Stimulated activated CD8-positive, alpha-beta memory T cell treated with anti-CD3 and anti-CD28 coated beads, Interleukin-7, amount 100 ng/mL, for 48 hours (primary cell): Measurements from ENCODE around the gene PLCH1.

ENCODE experiments used
- DNase-seq, 2 donors: peaks; one replicate each; pipeline ENCODE4 v3.0.0-alpha.2; 2020; ENCODE audit warnings: low read depth in 1 of 2; ENCODE audit errors: extremely low read depth in 1 of 2

The PLCH1 gene, protein sequence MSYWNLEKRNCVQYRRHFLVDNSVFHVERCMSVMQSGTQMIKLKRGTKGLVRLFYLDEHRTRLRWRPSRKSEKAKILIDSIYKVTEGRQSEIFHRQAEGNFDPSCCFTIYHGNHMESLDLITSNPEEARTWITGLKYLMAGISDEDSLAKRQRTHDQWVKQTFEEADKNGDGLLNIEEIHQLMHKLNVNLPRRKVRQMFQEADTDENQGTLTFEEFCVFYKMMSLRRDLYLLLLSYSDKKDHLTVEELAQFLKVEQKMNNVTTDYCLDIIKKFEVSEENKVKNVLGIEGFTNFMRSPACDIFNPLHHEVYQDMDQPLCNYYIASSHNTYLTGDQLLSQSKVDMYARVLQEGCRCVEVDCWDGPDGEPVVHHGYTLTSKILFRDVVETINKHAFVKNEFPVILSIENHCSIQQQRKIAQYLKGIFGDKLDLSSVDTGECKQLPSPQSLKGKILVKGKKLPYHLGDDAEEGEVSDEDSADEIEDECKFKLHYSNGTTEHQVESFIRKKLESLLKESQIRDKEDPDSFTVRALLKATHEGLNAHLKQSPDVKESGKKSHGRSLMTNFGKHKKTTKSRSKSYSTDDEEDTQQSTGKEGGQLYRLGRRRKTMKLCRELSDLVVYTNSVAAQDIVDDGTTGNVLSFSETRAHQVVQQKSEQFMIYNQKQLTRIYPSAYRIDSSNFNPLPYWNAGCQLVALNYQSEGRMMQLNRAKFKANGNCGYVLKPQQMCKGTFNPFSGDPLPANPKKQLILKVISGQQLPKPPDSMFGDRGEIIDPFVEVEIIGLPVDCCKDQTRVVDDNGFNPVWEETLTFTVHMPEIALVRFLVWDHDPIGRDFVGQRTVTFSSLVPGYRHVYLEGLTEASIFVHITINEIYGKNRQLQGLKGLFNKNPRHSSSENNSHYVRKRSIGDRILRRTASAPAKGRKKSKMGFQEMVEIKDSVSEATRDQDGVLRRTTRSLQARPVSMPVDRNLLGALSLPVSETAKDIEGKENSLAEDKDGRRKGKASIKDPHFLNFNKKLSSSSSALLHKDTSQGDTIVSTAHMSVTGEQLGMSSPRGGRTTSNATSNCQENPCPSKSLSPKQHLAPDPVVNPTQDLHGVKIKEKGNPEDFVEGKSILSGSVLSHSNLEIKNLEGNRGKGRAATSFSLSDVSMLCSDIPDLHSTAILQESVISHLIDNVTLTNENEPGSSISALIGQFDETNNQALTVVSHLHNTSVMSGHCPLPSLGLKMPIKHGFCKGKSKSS (N-terminal part only)

DNA sequence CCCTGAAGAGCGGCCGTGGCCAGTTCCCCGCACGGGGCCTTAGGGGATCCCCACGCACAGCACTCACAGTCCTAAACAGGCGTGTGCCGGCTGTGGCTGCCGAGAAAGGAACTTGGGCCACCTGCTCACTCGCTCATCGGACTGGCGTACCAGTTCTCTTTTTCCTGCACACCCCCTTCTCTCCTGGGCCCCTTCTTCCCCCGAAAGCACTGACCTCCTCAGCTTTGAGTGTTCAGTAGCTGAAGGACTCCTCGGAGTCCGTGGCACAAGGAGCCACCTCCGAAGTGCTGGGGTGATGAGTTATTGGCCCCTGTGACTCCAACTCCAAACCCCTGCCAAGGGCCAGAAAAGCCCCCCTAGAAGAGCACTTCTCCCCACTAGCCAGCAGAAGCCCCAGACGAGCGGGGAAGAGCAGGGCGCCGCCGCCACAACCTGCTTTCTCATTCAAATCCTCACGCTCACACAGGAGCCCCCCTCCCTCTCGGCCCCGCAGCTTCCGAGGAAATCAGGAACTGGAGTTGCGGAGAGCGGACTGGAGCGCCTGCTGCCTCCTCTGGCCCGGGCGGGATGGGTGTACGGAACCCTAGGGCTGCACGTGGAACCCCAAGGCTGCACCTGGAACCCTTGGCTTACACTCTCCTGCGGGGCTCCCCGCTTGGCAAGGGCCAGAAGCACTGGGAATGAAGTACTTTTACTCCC, at the start of gene PLCH1:
TSS of gene PLCH1 (minus strand) at position 446 of the 699 bp plus-strand sequence. CDS start 40,847 bp downstream, outside the sequence.
- DNase-seq: no peak

GRCh38 chr3:155792532-155792931, 47.7 kb upstream of the PLCH1 start:
- no peak for DNase-seq

DNA sequence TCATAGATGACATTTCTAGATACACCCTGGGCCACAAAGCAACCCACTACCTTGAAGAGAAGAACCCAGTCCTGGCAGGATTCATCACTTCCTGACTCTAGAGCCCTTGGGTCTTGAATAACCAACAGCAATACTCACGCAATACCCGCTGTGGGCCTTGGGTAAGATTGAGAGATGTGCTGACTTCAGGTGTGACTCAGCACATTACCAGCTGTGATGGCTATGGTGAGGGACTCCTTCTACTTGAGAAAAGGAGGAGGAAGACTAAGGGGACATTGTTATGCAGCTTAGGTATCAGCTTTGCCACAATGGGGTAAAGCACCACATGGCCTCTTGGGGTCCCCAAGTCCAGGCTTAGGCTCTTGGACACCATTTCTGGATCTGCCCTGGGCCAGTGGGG, 46.3 kb upstream of the PLCH1 start:
- DNase-seq: no peak

GRCh38 chr3:155790272-155790925, 45.5 kb upstream of the PLCH1 start:
- DNase-seq: no peak

DNA sequence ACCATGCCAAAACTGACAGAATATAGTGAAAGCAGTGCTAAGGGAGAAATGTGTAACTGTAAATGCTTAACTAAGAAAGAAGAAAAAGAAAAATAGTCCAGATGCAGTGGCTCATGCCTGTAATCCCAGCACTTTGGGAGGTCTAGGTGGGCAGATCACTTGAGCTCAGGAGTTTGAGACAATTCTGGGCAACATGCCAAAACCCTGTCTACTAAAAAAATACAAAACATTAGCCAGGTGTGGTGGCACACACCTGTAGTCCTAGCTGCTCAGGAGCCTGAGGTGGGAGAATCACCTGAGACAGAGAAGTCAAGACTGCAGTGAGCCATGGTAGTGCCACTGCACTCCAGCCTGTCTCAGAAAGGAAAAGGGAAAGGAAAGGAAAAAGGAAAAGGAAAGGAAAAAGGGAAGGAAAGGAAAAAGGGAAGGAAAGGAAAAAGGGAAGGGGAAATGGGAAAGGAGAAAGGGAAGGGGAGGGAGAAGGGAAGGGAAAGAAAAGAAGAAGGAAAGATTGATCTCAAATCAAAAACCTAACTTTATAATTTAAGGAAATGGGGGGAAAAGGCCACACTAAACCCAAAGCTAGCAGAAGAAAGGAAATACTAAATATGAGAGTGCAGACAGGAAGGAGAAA, 40.9 kb upstream of the PLCH1 start:
- DNase-seq: no peak

DNA sequence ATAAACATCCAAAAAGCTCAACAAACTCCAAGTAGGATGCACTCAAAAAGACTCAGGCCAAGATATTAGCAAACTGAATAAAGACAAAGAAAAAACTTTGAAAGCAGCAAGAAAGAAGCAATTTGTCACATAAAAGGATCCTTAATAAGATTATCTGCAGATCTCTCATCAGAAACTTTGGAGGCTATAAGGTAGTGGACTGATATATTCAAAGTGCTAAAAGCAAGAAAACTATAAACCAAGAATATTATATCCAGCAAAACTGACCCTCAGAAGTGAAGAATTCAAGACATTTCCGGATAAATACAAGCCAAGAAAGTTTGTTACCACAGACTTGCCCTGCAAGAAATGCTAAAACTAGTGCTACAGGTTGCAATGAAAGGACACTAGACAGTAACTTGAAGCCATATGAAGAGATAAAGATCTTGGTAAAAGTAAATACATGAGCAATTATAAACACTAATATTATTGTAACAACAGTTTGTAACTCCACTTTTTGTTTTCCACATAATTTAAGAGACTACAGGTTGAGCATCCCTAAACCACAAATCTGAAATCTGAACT, 37.6 kb upstream of the PLCH1 start:
- DNase-seq: no peak

- no peak for DNase-seq
These were observed 35.4 kb upstream of the PLCH1 start for GRCh38 chr3:155780291-155780690.

GRCh38 chr3:155778462-155778861, 33.6 kb upstream of the PLCH1 start:
- DNase-seq: no peak

DNA sequence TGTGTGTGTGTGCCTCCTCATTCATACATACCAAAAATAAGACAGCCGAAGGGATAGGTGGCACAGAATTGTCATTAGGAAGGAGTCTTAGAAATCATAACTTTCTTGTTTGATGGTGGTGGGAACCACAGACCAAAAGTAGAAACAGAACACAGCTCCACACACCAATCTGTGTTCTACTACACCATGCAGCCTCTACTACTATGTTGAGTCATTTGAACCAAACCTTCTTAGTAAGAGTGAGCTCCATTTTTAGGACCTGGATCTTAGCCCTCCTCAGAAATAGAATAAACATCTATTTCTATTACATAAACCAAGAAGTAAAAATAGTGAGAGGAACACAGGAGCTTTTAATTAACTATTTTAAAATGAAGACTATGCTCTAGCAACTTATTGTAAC, 27.9 kb upstream of the PLCH1 start:
- DNase-seq: no peak

DNA sequence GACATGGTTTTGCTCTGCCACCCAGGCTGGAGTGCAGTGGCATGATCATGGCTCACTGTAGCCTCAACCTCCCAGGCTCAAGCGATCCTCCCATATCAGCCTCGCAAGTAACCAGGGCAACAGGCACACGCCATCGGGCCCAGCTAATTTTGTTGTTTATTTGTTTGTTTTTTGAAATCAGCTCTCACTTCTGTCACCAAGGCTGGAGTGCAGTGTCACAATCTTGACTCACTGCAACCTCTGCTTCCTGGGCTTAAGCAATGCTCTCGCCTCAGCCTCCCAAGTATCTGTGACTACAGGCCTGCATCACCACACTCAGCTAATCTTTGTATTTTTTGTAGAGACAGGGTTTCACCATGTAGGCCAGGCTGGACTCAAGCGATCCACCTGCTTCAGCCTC, 26.3 kb upstream of the PLCH1 start:
- no peak for DNase-seq

GRCh38 chr3:155766206-155766605, 21.3 kb upstream of the PLCH1 start:
- DNase-seq: no peak

DNA sequence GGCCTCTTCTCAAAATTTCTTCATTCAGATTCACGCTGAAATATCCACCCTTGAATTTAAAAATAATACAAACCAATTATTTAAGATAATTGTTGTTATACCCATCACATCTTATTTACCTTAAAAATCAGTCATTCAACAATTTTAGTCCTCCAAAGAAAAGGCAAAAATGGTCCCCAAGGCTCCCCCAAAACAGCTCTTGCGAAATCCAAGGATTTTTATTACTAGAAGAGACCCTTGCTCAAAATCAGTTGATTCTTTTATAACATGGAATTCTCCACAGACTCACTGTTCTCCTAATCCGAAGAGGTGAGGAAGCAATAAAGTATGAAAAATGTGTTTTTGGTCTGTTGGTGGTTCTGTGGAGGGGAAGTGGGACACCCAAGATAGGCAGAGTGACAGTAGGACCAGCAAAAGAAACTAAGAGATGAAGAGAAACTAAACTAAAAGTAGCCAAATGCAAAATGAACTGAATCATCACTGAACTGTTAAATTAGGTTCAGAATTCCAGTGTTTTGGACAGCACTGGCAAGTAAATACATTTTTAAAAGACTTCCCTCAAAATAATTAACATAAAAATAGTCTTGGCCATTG, 19.1 kb upstream of the PLCH1 start:
- DNase-seq: no peak

DNA sequence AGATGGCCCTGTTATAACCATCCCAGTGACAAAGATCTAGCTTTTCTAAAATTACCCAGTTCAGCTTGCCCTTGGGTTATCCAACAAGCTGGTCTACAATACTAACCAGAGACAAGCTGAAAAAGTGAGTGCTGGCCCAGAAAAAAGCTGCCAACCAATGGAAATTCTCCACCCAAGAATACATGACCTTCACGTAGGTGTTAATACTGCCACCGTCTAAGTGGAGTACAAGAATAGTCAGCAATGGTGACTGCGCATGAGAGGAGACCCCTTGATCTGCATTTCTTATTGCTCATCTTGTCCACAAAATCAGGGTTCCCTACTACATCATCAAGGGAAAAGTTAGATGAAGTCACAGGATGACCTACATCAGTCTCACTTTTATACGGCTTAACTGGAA, 15.8 kb upstream of the PLCH1 start:
- DNase-seq: no peak

- no peak for DNase-seq
These were observed 12.7 kb upstream of the PLCH1 start for GRCh38 chr3:155757577-155757976.

- DNase-seq: no peak
These were observed 8.3 kb upstream of the PLCH1 start for GRCh38 chr3:155753038-155753639.

- no peak for DNase-seq
These were observed 3.9 kb upstream of the PLCH1 start for GRCh38 chr3:155748611-155749365.

GRCh38 chr3:155747946-155748290, 3.0 kb upstream of the PLCH1 start:
- no peak for DNase-seq
